ENCODE data around the gene NOP14.
A peak's percentile ranks its signal among the peaks of the same experiment; 100 is the strongest.
"Not testable (repeated sequence)": the region's sequence is repeated elsewhere in the genome, so short reads cannot be mapped to it uniquely, and the experiment has no call there.

Gene NOP14

GRCh38 chr4:2963175-2963965 is at the start of gene NOP14, which contains the start of gene GRK4:
Gene NOP14, minus strand, starts transcription at chr4:2963406. Its CDS starts 87 bp downstream, at chr4:2963319.
Gene GRK4, plus strand, starts transcription at chr4:2963571. Its CDS starts 500 bp downstream, at chr4:2964071.
- DNase-seq (ENCODE audit: low read depth): peak; percentile 83

- no peak for DNase-seq (ENCODE audit: low read depth)
Observed at GRCh38 chr4:3011456-3012220, 48.4 kb upstream of the NOP14 start.

- peak; percentile 64 for DNase-seq (ENCODE audit: low read depth)
Observed at GRCh38 chr4:3010998-3011397, 47.8 kb upstream of the NOP14 start.

GRCh38 chr4:3010577-3010976 is 47.4 kb upstream of the NOP14 start:
- no peak for DNase-seq (ENCODE audit: low read depth)

- no peak for DNase-seq (ENCODE audit: low read depth)
Observed at GRCh38 chr4:3009422-3009821, 46.2 kb upstream of the NOP14 start.

- no peak for DNase-seq (ENCODE audit: low read depth)
Observed at GRCh38 chr4:3007724-3008123, 44.5 kb upstream of the NOP14 start.

GRCh38 chr4:2996415-2996814 is 33.2 kb upstream of the NOP14 start:
- DNase-seq (ENCODE audit: low read depth): no peak

GRCh38 chr4:2995546-2996265 is 32.5 kb upstream of the NOP14 start:
- no peak for DNase-seq (ENCODE audit: low read depth)

- DNase-seq (ENCODE audit: low read depth): no peak
Observed at GRCh38 chr4:2994917-2995316, 31.7 kb upstream of the NOP14 start.

GRCh38 chr4:2991243-2991642 is 28.0 kb upstream of the NOP14 start:
- DNase-seq (ENCODE audit: low read depth): no peak

GRCh38 chr4:2983715-2984114 is 20.5 kb upstream of the NOP14 start:
- DNase-seq (ENCODE audit: low read depth): not testable (repeated sequence)

GRCh38 chr4:2982012-2982411 is 18.8 kb upstream of the NOP14 start:
- no peak for DNase-seq (ENCODE audit: low read depth)

GRCh38 chr4:2981256-2981819 is 18.1 kb upstream of the NOP14 start:
- no peak for DNase-seq (ENCODE audit: low read depth)

GRCh38 chr4:2977211-2978088 is 14.2 kb upstream of the NOP14 start:
- DNase-seq (ENCODE audit: low read depth): no peak

- no peak for DNase-seq (ENCODE audit: low read depth)
Observed at GRCh38 chr4:2971275-2971674, 8.1 kb upstream of the NOP14 start.

GRCh38 chr4:2968381-2968780 is 5.2 kb upstream of the NOP14 start:
- no peak for DNase-seq (ENCODE audit: low read depth)

GRCh38 chr4:2965262-2965661 is 2.1 kb upstream of the NOP14 start:
- no peak for DNase-seq (ENCODE audit: low read depth)

GRCh38 chr4:2964706-2965258 is 1.6 kb upstream of the NOP14 start:
- no peak for DNase-seq (ENCODE audit: low read depth)

- DNase-seq (ENCODE audit: low read depth): no peak
Observed at GRCh38 chr4:2963966-2964471, 813 bp upstream of the NOP14 start.

- DNase-seq (ENCODE audit: low read depth): no peak
Observed at GRCh38 chr4:2962614-2963174, 512 bp downstream of the NOP14 start.

Data from HS-5 (cell line).